ENCODE measurements around the gene TSFM. TPM values are rescaled to one million over a fixed set of nuclear protein-coding genes. Genes with fewer than 3 reads are reported as not detected.

The TSFM gene
- total and polyA plus RNA-seq, 2 of the 13 experiments (the other 11 are each of a cell fraction or from before 2014, with no cell fraction given) = 29.8 to 68.3 TPM

GRCh38 chr12:57813971-57814772, 31.6 kb downstream of the TSFM start (continued):
- TF ChIP-seq SNAPC4 (CRISPR knock-in tag; IDR thresholded peaks at IDR 0.05) (no peak), ZFY (CRISPR knock-in tag; IDR thresholded peaks at IDR 0.05) (no peak), ZNF562 (CRISPR knock-in tag; IDR thresholded peaks at IDR 0.05; ENCODE audit: borderline replicate concordance) (no peak), ZNF331 (CRISPR knock-in tag; IDR thresholded peaks at IDR 0.05) (peak; percentile 76), NCOA5 (CRISPR knock-in tag; IDR thresholded peaks at IDR 0.05) (no peak), HINFP (CRISPR knock-in tag; IDR thresholded peaks at IDR 0.05; ENCODE audit: low read depth) (no peak), THAP8 (CRISPR knock-in tag; IDR thresholded peaks at IDR 0.05; ENCODE audit: borderline replicate concordance) (no peak), ZNF597 (CRISPR knock-in tag; IDR thresholded peaks at IDR 0.05) (no peak), RAD21 (CRISPR knock-in tag; IDR thresholded peaks at IDR 0.05) (no peak), AHDC1 (CRISPR knock-in tag; IDR thresholded peaks at IDR 0.05; ENCODE audit: borderline replicate concordance) (no peak; the same call in 1 of the 2 replicates), ZZZ3 (CRISPR knock-in tag; IDR thresholded peaks at IDR 0.05; ENCODE audit: borderline replicate concordance) (no peak)
